Endothelial cell of umbilical vein (primary cell): ENCODE data around the gene ATP1A4. TPM values are rescaled to one million over a fixed set of nuclear protein-coding genes. Genes with fewer than 3 reads are reported as not detected.
A peak's percentile ranks its signal among the peaks of the same experiment; 100 is the strongest.

Experiments used
- BruUV-seq: library from RNA; stranded (reverse); fragments of 400-500 nt; replicated peaks from 2 replicates; lab custom pipeline; 2021; lab: Mats Ljungman, UMichigan
- CTCF ChIA-PET: fragments of 300-600, 350-600 bp; sonication (Branson Sonifier 250); formaldehyde crosslinking; loops from one replicate; lab custom pipeline; 2021; ENCODE audit warnings: antibody characterized with exemption, inconsistent platforms; lab: Charles Lee
- POLR2A ChIA-PET: fragments of 300-600, 350-600 bp; sonication (Branson Sonifier 250); formaldehyde crosslinking; loops from one replicate; lab custom pipeline; 2021; ENCODE audit warnings: antibody characterized with exemption, inconsistent platforms; lab: Charles Lee
- DNase-seq: peaks from one replicate; pipeline ENCODE4 v3.0.0-alpha.2; 2011; ENCODE audit warnings: low read depth, low spot score
- FAIRE-seq: peaks from 2 replicates; lab custom pipeline; 2011; peaks lifted over from hg19 to GRCh38; lab: Jason Lieb, UNC
- H2AFZ ChIP-seq: 2 replicates; pipeline ENCODE4 v1.6.0; 2012; ENCODE audit warnings: low read depth, low read length, control low read depth, inconsistent platforms
- H3K27ac ChIP-seq: 2 replicates; pipeline ENCODE4 v1.5.1; 2011; ENCODE audit warnings: low read depth, mild to moderate bottlenecking, control low read depth, low read length, moderate library complexity; ENCODE audit not compliant: insufficient read depth
- H3K27me3 ChIP-seq, 2 experiments: 2 replicates each; pipeline versions ENCODE4 v1.6.0 to v1.6.1; 2011; ENCODE audit warnings: low read length in 2 of 2, mixed read lengths in 1 of 2; ENCODE audit not compliant: control insufficient read depth in 2 of 2, insufficient read depth in 2 of 2
- H3K36me3 ChIP-seq, 2 experiments: 2 replicates in 1 of 2; 3 replicates in 1 of 2; pipeline ENCODE4 v1.5.1; 2011; ENCODE audit warnings: low read length in 2 of 2, mild to moderate bottlenecking in 1 of 2, moderate library complexity in 1 of 2; ENCODE audit not compliant: control insufficient read depth in 2 of 2, insufficient read depth in 2 of 2; ENCODE audit errors: extremely low read depth in 1 of 2
- H3K4me1 ChIP-seq: 3 replicates; pipeline ENCODE4 v1.5.1; 2011; ENCODE audit warnings: mild to moderate bottlenecking, low read length; ENCODE audit not compliant: control insufficient read depth, insufficient read depth; ENCODE audit errors: extremely low read depth
- H3K4me2 ChIP-seq: 2 replicates; pipeline ENCODE4 v1.6.1; 2011; ENCODE audit warnings: low read length, control low read depth, mixed read lengths; ENCODE audit not compliant: insufficient read depth
- H3K4me3 ChIP-seq, 3 experiments: fragments of 200-600 bp in 1 of 3; sonication (generic), shearing (Covaris generic) in 1 of 3; replicated peaks in 1 of 3; 2 replicates each; pipeline ENCODE4 v1.5.1; 2011 to 2016; ENCODE audit warnings: control low read depth in 3 of 3, low read length in 3 of 3, mild to moderate bottlenecking in 2 of 3, inconsistent platforms in 1 of 3, low read depth in 1 of 3, moderate library complexity in 1 of 3; ENCODE audit not compliant: insufficient read depth in 1 of 3
- H3K79me2 ChIP-seq: 2 replicates; pipeline ENCODE4 v1.6.0; 2012; ENCODE audit warnings: low read length, inconsistent platforms; ENCODE audit not compliant: control insufficient read depth, insufficient read depth
- H3K9ac ChIP-seq: replicated peaks from 2 replicates; pipeline ENCODE3; 2011; ENCODE audit warnings: low read length, control low read depth; ENCODE audit not compliant: insufficient read depth; ENCODE audit errors: extremely low read depth
- H3K9me1 ChIP-seq: replicated peaks from 3 replicates; pipeline ENCODE4 v1.6.0; 2011; ENCODE audit warnings: mild to moderate bottlenecking, low read length; ENCODE audit not compliant: control insufficient read depth, insufficient read depth; ENCODE audit errors: extremely low read depth
- H3K9me3 ChIP-seq: replicated peaks from 2 replicates; pipeline ENCODE4 v1.5.1; 2012; ENCODE audit warnings: low read length, inconsistent platforms; ENCODE audit not compliant: control insufficient read depth, insufficient read depth
- H4K20me1 ChIP-seq: replicated peaks from 2 replicates; pipeline ENCODE3; 2011; ENCODE audit warnings: mild to moderate bottlenecking, low read length; ENCODE audit not compliant: control insufficient read depth, insufficient read depth; ENCODE audit errors: extremely low read depth
- CTCF ChIP-seq, 2 donors: IDR thresholded peaks; 1 replicate in 1 of 2; 2 replicates in 1 of 2; pipeline ENCODE4 v1.5.1; 2011; ENCODE audit warnings: low read length in 2 of 2, mild to moderate bottlenecking in 2 of 2, moderate library complexity in 2 of 2, control low read depth in 1 of 2, inconsistent platforms in 1 of 2, low read depth in 1 of 2; ENCODE audit not compliant: insufficient read depth in 1 of 2; ENCODE audit errors: extremely low read depth in 1 of 2
- EZH2 ChIP-seq: IDR thresholded peaks from 2 replicates; pipeline ENCODE4 v1.6.1; 2012; ENCODE audit warnings: borderline replicate concordance, low read depth, mild to moderate bottlenecking, moderate library complexity, low read length, inconsistent platforms; ENCODE audit not compliant: severe bottlenecking
- FOS ChIP-seq: IDR thresholded peaks from 2 replicates; pipeline ENCODE4 v1.6.1; 2011; ENCODE audit warnings: mild to moderate bottlenecking, low read length, moderate library complexity, borderline replicate concordance; ENCODE audit not compliant: insufficient read depth
- GATA2 ChIP-seq: IDR thresholded peaks from 2 replicates; pipeline ENCODE4 v1.7.0; 2011; ENCODE audit warnings: low read depth, mild to moderate bottlenecking, moderate library complexity, mixed read lengths, low read length; ENCODE audit not compliant: insufficient read length, insufficient read depth
- JUN ChIP-seq: IDR thresholded peaks from 2 replicates; pipeline ENCODE4 v1.6.1; 2011; ENCODE audit warnings: borderline replicate concordance, low read depth; ENCODE audit not compliant: insufficient read length, insufficient read depth
- MAX ChIP-seq: IDR thresholded peaks from 2 replicates; pipeline ENCODE4 v1.6.1; 2011; ENCODE audit not compliant: insufficient read depth, insufficient read length
- MYC ChIP-seq: IDR thresholded peaks from one replicate; pipeline ENCODE4 v1.6.1; 2011; ENCODE audit warnings: mild to moderate bottlenecking, low read depth, low read length
- POLR2A ChIP-seq: IDR thresholded peaks from 2 replicates; pipeline ENCODE4 v1.6.1; 2012; ENCODE audit warnings: low read depth, mild to moderate bottlenecking, control low read depth, low read length
- POLR2AphosphoS5 ChIP-seq: IDR thresholded peaks from 2 replicates; pipeline ENCODE4 v1.6.1; 2012; ENCODE audit warnings: low read depth, mild to moderate bottlenecking, control low read depth, low read length, moderate library complexity; ENCODE audit not compliant: insufficient read depth
- dilution Hi-C: fragments of 300-500 bp; cut with MboI; formaldehyde crosslinking; loops from one replicate; pipeline ENCODE4 v1.15.0; 2019; ENCODE audit warnings: low sequenced_read_pairs; ENCODE audit not compliant: extremely low pct_ligation_motif_present
- intact Hi-C: fragments of 100-400 bp; cut with micrococcal nuclease; formaldehyde crosslinking; loops from one replicate; pipeline ENCODE4 v1.10.0; 2022
- polyA plus RNA-seq, 4 experiments: library from polyadenylated mRNA; depleted of rRNA in 3 of 4; stranded (reverse) in 3 of 4; unstranded in 1 of 4; fragments of >200 nt; gene quantifications; 2 replicates each; pipeline versions ENCODE4 v1.2.1 to v1.2.3, GENCODE V29; 2011 to 2012; ENCODE audit warnings: missing spikeins in 1 of 4
- total RNA-seq: library from RNA; stranded (reverse); gene quantifications from 2 replicates; pipeline ENCODE4 v1.2.3, GENCODE V29; 2021

Gene ATP1A4
- total and polyA plus RNA-seq, 2 donors (not counting 3 experiments of a cell fraction or from before 2014, with no cell fraction given), result not detected

- ChIA-PET POLR2A (interaction anchor here (1.6 kb wide), 1 partner anchor 13 kb away, joined by 4 read pairs; no protein-coding TSS in a partner anchor), CTCF (interaction anchor here (1.8 to 13.4 kb wide), 4 partner anchors 12 to 85 kb away, joined by 7 to 183 read pairs (median 40); no protein-coding TSS in a partner anchor)
- H3K9me1 ChIP-seq, result no peaks in the 10 kb centered on the region
- no peaks in the 10 kb centered on the region for H4K20me1 ChIP-seq
- H3K4me2 ChIP-seq, result peak overlapping the region; percentile 77
- peaks cover 46% of the 10 kb centered on the region for H3K4me1 ChIP-seq
- peak overlapping the region in 1 of 3 experiments; percentile 55 for H3K4me3 ChIP-seq
- no TSS peak for BruUV-seq
- dilution Hi-C loops, result no loop called here
- H3K9ac ChIP-seq, result no peak overlapping the region
- H3K9me3 ChIP-seq, result no peaks in the 10 kb centered on the region
- H3K27me3 ChIP-seq, result no peaks in the 10 kb centered on the region
- TF ChIP-seq CTCF (IDR thresholded peaks at IDR 0.05; ENCODE audit: extremely low read depth in 1 of 2, insufficient read depth in 1 of 2, low read depth in 1 of 2, low read length in 2 of 2) (no peak), FOS (no peak), POLR2A (no peak), MAX (no peak), POLR2AphosphoS5 (no peak), GATA2 (no peak), EZH2 (no peak), JUN (no peak), MYC (no peak)
- H3K79me2 ChIP-seq, result peaks cover 63% of the 10 kb centered on the region
- intact Hi-C loops, result loop anchor here (2.0 to 5.0 kb wide), 2 partner anchors 78 to 135 kb away; partner anchors contain the start of genes COPA, NCSTN and PEX19
- no peak overlapping the region for H2AFZ ChIP-seq
- FAIRE-seq, result no peak
- H3K27ac ChIP-seq, result peak overlapping the region; percentile 73
- DNase-seq, result no peak
- peaks cover 11 to 14% of the 10 kb centered on the region in 2 experiments for H3K36me3 ChIP-seq
These were observed 55.8 kb downstream of the ATP1A4 start for GRCh38 chr1:160207118-160207650.
